Measurements from ENCODE around the gene GART.
"Not testable (repeated sequence)": the region's sequence is repeated elsewhere in the genome, so short reads cannot be mapped to it uniquely, and the experiment has no call there.

GART gene

DNA sequence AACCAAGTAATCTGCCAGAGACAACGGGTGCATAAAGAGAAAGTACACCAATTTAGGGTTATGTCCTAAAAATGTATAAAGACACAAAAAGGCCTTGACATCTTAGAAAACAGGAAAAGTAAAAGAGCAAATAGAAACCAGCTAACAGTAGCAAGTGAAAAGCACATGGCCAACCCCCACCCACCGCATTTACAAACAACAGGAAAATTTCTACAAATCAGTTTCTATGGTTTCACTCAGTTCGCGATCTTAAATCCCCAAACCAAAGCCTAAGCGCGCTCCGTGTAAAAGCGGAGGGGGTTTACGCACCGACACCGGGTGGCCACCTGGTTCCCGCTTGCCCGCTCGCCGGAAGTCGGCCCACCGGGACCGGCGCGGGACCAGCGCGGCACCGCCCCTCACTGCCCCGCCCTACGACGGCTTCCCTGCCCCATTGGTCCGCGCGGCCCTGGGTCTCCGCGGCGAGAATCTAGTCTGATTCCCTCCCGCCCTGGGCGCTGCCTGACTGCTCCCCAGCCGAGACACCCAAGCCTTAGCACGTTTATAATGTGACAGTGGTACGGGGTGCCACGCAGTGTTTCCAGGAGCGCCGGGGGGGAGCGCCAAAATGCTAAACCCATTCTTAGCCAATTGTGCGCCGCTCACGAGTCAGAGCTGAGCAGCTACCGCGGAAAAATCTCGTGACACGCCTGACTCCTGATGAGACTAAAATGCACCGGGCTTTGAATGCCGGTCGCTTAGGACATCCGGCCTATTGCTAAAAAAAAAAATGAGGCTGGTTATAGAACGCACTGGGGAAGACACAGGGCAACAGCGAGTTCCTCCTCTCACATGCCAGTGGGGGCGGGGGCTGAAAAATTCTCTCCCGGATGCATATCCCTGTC, at the start of gene GART:
GART (minus strand) TSS at position 362 of the 884 bp plus-strand sequence. CDS start 2,802 bp downstream, outside the sequence.
- DNase-seq = peak; percentile 75

DNA sequence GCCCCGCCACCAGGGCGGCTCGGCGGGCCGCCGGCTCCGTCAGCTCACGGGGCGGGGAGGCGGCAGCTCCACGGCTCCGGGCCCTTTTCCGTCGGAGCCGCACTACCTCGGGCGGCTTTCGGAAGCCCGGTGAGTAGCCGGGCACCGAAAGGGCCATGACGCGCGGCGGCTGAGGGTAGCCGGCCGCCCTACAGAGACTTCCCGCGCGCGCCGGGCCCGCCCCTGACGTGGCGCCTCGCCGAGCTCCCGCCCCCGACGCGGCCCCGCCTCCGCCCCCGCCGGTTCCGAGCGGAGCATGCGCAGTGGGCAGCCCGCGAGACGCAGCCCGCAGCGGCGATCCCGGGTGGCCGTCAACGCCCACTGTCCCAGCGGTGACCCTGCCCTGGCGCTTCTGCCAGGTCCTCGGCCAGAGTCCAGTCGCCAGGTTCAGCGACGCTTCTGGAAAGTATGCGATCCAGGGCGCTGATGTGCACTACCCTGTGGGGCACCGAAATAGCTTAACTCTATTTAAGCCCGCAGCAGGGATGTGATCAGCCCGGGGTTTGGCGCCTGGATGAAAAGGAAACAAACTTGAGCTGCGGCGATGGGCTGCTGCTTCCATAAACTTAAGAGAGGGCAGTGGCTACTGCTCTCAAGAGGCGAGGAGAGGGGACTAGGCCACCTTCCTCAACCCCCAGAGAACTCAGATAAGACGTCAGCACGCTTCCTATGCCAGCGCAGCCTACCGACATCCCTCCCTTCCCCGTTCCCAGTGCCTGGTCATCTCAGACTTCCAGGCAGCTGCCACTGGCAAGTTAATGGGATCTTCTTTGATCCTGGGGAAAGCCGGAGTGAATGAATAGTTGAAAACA, 46.8 kb upstream of the GART start, which contains the start of gene DONSON:
DONSON (minus strand) TSS at position 200 of the 851 bp plus-strand sequence; CDS start at position 157, 43 bp downstream.
- DNase-seq = peak; percentile 76

DNA sequence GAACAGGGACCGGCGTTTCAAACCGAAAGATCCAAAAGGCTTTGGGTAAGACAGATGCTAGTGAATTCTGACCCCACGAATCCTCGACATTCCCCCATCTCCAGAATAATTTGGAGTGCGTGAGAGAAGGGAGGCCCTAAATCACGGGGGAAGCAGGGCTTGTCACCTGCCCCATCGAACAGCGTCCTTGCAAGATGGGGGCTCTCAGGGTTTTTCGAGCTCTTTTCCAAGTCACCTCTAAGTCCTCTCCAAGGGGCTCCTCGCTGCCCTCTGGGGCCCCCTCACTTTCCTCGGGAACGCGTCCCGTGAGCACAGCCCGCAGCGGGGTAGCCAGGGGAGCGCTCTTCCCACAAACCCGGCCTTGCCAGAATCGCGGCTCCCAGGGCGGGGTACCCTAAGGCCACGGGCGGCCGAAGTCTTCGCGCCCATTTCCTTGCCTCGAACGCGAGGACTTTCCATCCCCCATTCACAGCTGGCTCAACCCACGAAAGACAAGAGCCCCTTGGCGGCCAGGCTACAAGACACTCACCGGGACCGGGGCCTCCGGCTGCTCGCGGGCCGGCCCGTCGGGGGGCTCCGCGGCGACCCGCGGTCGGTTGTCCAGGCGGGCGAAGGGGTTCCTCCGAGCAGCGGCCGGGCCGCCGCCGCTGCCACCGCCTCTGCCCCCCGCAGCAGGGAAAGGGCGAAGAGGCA, 46.0 kb upstream of the GART start:
- peak; percentile 22 for DNase-seq

DNA sequence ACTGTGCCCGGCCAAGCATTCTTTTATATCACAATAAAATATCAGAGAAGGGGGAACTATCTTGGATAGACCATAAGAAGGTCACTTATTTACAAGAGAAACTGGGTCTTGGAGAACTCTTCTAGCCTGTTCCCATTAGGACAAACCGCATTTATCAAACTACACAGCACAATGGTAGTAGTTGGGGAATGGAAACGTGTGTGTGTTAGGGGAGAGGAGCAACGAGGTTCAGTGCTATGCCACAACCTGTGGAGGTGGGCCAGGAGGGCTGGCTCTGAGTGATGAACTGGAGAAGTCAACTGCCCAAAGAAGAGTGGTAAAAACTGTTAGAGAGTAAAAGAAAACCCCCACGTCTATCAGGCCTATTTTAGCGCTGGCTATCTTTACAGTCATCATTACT, 45.0 kb upstream of the GART start:
- DNase-seq = no peak

DNA sequence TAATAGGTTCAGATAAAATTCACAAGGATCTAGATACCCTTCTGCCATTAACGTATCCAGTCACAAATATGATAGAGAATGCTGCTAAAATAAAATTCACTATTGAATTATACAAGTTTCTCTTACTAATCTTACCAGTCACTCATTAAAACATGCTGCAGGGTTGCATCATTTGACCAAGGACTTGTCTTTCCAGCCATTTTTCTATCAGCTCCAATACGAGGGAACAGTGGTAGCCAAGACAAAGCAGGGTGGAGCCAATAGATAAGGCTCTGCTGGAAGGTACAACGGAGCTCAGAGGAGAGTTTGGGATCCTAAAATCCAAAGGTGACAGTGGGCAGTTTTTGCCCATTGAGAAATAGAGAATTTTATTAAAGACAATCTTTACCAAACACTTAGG, 42.5 kb upstream of the GART start:
- DNase-seq = no peak

DNA sequence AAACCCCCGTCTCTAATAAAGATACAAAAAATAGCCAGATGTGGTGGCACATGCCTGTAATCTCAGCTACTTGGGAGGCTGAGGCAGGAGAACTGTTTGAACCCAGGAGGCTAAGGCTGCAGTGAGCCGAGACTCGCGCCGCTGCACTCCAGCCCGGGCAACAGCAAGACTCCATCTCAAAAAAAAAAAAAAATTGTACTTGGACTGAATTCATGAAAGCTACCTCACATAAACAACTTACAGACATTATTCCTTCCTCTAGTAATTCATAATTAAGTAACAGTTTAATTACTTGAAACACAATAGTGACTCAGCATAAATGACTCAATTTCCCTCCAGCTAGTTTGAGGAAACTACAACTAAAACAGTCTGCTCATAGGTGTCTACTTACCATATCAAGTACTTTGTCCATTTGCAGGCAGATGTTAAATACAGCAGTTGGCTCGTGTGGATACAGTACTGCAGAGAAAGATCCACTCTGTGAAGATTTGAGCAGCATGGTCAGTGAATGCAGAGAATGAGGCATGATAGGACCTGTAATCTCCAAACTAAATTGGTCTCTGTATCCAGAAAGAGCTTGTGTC, 37.1 kb upstream of the GART start:
- peak; percentile 6 for DNase-seq

DNA sequence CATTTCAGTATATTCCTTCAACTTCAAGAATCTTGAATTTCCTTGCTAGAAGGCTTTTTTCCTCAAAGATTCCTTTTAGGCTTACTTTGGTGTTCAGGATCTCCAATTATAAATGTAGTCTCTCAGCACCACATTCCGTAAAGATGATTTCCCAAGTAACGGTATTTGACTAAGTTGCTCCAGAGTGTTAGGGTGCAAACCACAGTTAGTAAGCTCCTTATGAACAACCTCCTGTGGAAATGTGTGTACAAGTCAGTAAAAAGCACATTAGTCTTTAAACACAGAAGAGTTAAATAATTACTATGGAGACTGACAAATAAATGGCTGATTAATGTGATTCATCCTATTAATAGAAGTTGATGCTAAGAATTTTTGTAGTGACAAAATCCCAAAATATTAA, 36.3 kb upstream of the GART start:
- peak; percentile 54 for DNase-seq

DNA sequence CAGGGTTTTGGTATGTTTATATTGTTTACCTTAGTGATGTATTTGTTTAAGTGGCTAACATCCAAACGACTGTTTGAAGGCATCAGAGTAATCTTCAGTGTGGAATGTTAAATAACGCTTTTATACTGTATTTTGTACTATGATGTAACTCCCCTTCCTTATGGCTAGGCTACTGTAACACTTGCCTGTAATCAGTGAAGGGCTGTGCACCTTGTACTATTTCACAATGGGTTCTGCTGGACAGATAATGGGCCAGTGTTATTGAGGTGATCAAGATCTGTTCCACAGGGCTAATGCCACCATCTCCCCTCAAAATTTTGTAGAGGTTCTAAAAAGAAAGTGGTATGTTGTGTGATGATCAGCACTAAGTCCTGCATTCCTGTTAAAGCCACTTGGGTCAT, 34.8 kb upstream of the GART start:
- not testable (repeated sequence) for DNase-seq

DNA sequence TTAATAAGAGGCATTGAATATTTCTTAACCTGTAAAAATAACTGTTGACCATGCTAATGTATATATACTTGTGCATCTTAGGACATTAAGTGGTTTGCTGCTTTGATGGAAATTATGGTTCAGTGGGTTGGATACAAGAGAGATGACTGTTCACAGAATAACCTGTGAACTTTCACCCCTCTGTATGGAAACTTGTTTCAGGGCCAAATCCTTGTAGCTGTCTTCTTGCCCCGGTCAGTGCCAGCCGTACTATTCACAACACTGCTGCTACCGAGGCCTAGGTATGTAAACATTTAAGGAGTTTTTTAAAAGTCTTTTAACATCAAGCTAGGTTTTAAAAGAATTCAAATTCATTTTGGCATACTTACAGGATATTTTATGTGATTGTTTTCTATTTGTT, 30.4 kb upstream of the GART start:
- DNase-seq = no peak

DNA sequence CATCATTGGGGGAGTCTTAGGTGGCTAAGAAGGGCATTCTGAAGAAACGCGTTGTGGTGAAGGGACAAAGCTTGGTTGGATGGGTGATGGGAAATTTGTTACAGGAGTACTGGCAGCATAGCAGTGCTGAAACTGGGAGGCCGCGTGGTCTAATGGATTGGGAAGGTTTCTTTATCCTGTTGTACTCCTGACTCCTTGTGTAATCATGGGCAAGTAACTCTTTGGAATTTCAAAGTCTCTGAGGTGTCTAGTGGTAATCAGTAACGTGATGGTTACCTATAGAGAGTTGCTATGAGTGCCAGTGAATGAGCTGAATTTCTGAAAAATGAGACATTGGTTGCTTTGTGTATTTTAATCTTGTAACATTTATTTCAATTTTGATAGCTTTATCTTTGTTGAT, 28.1 kb upstream of the GART start:
- no peak for DNase-seq

DNA sequence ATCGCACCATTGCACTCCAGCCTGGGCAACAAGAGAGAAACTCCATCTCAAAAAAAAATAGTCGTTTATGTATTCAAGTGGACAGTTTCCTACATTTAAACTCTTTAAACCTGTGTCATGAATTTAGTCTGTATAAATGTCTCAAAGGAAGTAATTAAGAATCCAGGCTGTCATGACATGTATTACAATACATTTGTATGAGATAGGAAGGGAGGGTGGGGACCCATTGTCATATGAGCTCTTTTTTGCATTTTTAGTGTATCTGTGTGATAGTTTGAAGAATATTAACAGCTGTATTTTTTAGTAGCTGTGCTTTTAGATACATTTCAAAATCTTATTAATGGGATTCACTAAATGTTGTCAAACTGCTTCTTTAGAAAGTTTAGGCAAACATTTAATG, 26.5 kb upstream of the GART start:
- no peak for DNase-seq

DNA sequence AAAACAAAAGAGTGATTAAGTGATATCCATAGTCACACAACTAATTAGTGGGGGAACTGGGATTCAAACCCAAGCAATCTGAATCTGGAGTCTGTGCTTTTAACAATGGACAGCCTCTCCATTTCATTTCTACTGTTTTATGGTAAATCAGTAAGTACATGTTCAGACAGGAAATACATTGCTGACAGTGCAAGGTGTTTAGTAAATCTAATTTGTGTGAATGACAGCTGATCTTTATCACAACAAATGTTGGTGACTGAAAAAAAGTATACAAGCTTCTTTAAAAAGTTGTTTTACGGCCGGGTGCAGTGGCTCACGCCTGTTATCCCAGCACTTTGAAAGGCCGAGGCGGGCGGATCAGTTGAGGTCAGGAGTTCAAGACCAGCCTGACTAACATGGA, 26.0 kb upstream of the GART start:
- DNase-seq = no peak

DNA sequence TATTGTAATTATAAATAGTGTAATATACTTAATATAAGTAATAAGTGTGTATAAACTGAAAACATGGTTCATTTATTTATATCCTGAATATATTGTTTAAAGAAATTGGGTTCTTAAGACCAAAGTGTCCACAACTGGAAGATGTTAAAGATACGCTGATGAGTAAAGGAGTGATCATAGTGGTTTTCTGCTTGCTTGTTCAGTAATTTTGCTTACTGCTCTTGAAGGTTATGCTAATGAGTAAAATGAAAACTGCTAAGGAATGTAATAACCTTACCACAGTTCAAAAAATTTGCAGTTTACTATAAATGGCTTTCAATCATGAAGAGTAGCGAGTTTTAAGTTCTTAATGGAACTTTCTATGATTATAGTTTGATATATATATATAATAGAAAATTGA, 24.6 kb upstream of the GART start:
- DNase-seq = no peak

DNA sequence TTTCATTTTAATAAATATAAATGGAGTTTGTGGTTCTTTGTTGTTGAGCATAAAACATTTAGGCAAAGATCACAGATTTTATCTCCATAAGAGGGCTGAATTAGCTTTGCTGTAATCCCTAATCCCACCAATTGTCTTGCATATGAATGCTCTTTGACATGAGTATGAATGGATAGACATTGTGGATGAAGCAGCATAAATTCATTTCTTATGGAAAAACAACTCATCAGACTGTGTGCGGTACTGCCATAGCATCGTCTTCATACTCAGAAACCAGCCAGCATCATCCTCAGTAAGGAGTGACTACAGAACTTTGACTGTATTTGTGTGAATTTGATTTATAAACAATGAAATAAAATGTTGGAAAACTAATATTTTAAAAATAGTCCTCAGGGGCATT, 20.5 kb upstream of the GART start:
- DNase-seq = no peak

DNA sequence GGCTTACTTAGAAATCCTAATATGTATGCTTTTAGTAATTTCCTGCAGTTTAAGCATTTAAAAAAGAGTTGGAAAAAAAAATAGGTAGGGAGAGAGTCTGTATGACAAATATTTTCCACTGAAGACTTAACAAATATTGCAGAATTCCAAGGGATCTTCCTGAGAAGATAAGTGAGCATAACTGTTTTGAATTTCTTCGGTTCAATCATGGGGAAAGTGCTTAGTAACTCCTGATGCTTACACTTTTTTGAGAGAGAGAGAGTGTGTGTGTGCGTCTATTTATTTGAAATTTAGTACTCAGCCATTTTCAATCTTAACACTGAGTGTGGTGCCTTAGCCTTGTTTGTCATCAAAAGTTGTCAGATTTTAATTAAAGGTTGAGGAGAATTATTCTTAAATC, 19.5 kb upstream of the GART start:
- DNase-seq = no peak

DNA sequence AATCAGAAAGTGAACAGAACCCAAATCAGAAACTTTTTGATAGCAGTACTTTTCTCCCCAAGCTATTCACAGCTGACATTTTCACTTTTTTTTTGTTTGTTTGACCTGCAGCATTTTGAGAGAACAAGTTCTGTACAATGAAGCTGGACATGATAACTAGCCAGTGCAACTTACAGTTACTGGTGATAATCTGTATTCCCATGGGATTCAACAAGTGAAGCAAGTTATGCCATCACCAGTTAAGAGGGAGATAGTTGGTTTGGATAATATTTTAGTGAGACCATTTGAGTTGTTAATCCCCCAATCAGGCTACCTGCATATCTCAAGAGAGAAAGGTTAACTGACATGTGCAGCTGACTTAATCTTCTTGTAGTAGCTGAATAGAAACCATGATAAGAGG, 19.0 kb upstream of the GART start:
- no peak for DNase-seq

DNA sequence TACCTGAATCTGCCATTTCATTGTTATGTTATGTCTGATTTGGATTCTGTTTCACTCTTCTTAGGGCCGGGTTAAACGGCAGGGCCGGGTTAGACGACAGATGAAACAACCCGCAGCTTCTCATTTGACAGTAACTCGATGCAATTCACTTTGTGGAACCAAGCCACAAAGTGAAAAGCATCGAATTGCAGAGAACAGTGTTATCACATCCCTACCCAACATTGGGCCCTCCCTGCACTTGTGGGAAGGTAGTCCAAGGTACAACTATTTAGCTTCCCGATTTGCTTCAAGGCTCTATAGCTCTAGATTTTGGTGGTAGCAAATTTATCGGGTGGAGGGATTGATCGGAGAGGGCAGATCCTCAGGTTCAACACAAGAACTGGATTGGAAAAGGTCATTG, 17.9 kb upstream of the GART start:
- no peak for DNase-seq

DNA sequence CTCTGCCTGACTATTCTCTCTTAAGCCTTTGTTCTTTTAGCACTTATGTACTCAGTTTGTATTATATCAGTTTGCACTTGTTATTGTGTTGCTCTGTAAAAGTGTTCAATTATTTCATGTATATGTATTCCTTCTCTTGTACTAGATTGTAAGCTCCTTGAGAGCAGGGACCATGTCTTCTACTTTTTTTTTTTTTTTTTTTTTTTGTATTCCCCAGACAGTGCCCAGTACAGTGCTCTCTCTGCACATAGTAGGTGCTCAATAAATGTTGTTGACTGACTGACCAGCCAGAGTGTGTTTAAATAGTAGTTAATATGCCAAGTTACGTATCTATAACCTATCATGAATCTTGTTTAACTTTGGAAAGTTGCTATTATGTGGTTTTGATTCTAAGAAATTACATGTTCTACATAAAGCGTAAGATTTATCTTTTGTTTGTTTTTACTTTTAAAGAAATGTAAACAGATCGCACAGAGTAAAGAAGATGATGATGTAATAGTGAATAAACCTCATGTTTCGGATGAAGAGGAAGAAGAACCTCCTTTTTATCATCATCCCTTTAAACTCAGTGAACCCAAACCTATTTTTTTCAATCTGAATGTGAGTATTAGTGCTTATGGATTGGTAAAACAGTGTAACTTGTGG, 17.0 kb upstream of the GART start:
- DNase-seq = no peak

DNA sequence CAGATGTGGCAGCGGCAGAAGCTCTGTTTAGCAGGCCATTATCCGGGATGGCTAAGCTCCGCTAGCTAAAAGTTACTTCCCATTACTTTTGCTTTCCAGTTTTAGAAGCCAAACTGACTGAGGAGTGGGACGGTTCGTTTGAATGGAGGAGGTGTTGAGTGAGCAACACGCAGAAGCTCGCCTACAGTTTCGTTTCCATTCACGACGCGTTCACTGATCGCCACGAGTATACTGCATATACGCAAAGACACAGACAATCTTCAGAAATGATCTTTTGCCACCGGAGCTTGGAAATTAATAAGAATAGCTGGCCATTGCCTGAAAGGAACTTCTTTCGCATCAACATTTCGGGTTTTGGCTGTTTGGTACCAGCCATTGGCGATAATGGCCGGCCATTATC, 15.5 kb upstream of the GART start:
- no peak for DNase-seq

DNA sequence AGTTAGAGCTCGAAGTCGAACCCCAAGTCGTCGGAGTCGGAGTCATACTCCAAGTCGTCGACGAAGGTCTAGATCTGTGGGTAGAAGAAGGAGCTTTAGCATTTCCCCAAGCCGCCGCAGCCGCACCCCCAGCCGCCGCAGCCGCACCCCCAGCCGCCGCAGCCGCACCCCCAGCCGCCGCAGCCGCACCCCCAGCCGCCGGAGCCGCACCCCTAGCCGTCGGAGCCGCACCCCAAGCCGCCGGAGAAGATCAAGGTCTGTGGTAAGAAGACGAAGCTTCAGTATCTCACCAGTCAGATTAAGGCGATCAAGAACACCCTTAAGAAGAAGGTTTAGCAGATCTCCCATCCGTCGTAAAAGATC, 13.0 kb upstream of the GART start:
- no peak for DNase-seq

DNA sequence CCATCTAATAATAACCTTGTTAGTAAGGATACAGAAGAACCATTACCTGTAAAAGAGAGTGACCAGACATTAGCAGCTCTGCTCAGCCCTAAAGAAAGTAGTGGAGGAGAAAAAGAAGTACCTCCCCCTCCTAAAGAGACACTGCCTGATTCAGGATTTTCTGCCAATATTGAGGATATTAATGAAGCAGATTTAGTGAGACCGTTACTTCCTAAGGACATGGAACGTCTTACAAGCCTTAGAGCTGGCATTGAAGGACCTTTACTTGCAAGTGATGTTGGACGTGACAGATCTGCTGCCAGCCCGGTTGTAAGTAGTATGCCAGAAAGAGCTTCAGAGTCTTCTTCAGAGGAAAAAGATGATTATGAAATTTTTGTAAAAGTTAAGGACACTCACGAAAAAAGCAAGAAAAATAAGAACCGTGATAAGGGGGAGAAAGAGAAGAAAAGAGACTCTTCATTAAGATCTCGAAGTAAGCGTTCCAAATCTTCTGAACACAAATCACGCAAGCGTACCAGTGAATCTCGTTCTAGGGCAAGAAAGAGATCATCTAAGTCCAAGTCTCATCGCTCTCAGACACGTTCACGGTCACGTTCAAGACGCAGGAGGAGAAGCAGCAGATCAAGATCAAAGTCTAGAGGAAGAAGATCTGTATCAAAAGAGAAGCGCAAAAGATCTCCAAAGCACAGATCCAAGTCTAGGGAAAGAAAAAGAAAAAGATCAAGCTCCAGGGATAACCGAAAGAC, 12.5 kb upstream of the GART start:
- no peak for DNase-seq

Data from fibroblast of upper back skin (primary cell).